Activated CD4-positive, CD25-positive, alpha-beta regulatory T cell (primary cell): ENCODE results near the gene FBXW2.
A peak's percentile ranks its signal among the peaks of the same experiment; 100 is the strongest.
"Not testable (repeated sequence)": the region's sequence is repeated elsewhere in the genome, so short reads cannot be mapped to it uniquely, and the experiment has no call there.

Experiments used
- DNase-seq, 4 experiments: peaks; one replicate each; lab custom pipeline; 2025; lab: John Stamatoyannopoulos, UW

FBXW2 gene

DNA sequence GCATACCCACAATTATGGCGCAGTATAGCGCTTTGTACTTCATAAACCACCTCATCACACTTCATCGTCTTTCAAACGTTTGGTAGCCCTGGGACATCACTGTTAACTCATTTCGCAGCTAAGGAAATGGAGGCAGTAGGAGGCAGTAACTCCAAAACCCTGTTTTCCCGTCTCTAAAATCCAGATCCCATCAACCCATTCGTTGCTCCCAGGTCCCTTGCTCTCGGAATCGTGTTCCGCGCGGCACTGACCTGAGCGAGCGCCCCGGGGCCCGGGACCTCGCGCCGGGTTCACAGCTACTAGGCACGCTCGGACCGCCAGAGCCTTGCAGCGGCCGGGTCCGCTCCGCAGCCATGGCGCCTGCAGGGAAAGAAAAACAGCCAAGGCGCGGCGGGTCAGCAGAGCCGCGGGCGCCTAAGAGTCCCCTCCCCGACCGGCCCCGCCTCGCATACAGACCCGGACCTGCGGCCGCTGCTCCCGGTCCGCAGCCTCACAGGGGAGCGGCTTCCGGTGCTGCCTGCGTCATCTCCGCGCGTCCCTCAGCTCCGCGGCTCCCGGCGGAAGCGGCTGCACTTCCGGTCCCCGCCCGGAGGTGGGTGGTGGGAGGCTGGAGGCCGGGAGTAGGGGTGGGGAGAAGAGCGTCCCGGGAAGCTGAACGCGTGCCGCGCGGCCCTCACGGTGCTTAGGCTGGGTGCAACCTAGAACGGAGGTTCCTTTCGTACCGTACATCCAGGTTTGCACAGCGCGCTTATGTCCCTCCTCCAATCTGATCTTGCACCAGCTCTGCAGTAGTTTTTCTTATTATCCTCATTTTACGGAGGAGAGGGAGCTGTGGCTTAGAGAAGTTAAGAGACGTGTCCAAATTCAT lies at the start of gene FBXW2:
TSS of gene FBXW2 (minus strand) at position 519 of the 868 bp plus-strand sequence. CDS start 5,158 bp downstream, outside the sequence.
- DNase-seq = peak; percentile 66 to 79 (median 72)

DNA sequence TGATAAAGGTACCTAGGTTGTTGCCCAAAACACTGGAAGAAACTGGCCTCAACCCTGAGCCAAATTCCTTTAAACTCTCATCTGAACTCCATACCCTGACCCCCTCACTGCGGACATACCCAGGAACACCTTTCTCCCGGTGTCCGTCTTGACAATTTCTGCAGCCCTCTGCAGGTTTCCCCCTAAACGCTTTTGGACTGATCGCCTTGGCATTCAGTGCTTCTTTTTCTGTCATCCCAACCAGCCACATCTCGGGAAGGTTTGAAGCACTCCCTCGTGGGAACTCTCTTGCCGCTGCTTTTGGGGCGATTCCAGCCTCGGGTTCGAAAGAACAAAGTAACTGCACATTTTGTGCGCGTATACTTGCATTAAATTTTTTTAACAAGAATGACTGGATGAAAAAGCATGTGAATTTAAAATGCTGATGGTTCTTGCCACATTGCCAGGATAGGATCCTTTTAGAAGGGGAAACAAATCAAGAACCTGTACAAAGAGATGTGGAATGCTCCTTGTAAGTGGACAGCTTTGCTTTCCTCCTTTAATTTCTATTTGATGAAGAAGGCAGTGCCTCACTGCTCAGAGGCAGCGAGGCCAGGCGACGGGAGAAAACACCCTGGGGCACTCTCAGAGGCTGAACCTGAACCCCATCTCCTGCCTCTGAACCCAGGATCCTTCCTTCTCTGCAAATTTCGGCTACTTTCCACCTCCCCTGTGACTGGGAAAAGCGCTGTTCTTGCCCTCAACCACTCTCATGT lies 48.9 kb upstream of the FBXW2 start:
- DNase-seq = no peak

DNA sequence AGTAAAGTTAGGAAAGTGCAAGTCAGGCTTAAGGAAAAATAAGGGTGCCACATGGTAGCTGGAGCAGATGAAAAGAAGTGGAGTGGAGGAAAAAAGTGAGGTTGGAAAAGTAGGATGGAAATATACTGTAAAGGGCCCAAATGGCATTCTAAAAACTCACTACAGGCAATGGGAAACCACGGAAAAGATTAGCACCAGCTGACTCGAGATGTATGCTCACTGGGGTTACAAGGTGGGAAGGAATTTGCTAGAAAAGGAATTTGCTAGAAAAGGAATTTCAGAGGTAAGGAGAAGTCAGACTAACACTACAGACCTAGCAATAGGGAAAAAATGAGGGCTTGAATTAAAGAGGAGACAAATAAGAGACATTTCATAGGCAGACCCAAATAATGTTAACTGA lies 45.9 kb upstream of the FBXW2 start:
- DNase-seq = no peak

DNA sequence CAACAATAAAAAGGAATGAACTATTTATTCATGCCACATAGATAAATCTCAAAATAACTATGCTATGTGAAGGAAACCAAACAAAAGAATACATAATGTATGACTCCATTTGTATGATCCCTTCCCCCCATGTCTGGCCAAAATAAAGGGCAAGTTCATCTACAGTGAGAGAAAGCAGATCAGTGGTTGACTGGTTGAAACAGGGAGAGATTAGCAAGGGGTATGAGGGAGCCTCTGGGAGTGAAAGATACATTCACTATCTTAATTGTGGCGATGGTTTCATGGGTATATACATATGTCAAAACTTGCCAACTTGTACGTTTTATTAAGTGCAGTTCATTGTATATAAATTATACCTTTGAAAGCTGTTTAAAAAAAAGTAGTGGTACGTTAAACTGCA lies 44.7 kb upstream of the FBXW2 start:
- DNase-seq = no peak

- no peak for DNase-seq
Observed at GRCh38 chr9:120833325-120833724, 40.1 kb upstream of the FBXW2 start.

- DNase-seq = no peak
Observed at GRCh38 chr9:120832807-120833206, 39.6 kb upstream of the FBXW2 start.

DNA sequence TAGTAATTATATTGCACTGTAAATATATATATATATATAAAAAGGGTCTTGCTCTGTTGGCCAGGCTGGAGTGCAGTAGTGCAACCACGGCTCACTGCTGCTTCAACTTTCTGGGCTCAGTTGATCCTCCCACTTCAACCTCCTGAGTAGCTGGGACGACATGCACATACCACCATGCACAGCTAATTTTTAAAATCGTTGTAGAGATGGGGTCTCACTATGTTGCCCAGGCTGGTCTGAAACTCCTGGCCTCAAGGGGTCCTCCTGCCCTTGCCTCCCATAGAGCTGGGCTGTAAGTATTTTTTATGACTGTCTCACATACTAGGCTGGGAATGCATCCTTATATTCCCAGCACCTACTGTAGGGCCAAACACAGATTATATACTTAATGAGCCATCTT lies 37.6 kb upstream of the FBXW2 start:
- no peak for DNase-seq

DNA sequence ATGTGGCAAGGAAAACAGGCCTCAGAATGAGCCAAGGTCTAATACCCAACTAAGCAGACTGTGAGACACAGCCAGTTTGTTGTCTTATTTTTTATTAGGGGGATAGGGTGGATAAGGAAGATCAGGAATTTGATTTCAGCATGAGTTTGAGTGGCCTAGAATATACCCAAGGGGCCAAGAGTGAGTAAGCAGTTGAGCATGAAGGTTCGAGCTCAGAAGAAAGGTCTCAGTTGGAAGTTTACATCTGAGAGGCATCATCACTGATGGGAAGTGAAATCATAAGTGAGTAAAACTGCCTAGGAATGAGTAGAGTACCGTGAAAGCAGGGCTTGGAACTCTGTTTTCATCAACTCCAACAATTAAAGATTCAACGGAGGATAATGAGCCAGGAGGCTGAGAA lies 36.9 kb upstream of the FBXW2 start:
- no peak for DNase-seq

- no peak for DNase-seq
Observed at GRCh38 chr9:120829650-120830049, 36.4 kb upstream of the FBXW2 start.

DNA sequence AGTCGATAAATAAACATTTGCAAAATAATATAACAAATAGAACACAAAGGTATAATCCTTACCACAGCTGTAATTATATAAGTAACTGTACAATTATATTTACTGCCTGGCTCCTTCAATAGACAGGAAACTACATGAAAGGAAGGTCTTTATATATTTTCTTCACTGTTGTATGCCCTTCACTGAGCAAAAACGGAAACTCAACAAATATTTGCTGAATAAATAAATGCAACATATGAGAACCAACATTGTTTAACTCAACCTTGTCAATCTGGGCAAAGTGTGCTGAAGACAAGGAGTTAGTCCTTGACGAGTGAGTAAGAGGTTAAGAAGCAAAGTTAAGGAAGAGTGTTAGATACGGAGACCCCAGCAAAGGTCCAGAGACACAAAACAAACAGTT lies 26.9 kb upstream of the FBXW2 start:
- DNase-seq = no peak

DNA sequence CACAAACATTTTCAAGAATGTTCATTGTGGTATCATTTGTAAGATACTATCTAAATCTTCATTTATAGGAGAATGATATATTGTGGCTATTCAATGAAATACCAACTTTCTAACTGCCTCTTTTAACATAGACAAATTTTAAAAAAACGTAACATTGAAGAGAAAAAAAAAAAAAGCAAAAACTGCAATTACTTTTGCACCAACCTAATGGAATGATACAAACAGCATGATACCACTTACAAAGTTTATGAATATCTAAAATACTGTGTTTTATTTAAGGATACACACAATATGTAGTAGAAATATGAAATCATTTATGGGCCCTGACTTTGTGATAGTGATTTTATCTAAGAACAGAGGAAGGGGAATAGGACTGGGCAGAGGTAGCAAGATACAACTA lies 25.4 kb upstream of the FBXW2 start:
- no peak for DNase-seq

DNA sequence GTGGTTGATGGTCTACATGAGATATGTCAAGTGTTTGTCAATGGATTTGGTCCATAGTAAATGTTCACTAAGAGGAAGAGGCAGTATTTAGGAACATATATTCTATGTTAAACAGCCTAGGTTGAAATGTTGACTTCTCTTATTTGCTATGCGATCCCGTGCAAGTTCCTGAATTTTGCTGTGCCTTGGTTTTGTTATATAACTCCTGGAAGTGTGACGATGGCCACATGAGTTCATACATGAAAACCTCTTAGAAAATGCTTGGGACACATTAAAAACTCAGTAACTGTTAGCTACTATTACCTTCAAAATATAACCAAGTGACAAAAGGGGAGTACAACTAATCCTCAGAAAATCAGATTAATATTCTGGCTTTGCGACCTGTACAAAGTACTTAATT lies 21.9 kb upstream of the FBXW2 start:
- no peak for DNase-seq

DNA sequence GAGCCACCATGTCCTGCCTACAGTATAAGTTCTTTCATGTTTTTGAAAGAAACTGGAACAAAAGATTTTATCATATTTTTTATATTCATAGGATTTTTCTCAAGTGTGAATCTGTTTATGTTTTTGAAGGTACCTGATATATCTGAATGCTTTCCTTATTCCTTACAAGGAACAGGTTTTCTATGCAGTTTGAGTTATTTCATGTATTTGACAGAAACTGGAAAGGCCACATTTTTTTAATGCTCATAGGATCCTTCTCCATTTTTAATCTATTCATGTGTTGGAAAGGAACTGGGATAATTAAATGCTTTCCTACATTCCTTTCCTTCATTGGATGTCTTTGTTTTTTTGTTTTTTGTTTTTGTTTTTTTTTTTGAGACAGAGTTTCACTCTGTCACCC lies 15.7 kb upstream of the FBXW2 start:
- no peak for DNase-seq

DNA sequence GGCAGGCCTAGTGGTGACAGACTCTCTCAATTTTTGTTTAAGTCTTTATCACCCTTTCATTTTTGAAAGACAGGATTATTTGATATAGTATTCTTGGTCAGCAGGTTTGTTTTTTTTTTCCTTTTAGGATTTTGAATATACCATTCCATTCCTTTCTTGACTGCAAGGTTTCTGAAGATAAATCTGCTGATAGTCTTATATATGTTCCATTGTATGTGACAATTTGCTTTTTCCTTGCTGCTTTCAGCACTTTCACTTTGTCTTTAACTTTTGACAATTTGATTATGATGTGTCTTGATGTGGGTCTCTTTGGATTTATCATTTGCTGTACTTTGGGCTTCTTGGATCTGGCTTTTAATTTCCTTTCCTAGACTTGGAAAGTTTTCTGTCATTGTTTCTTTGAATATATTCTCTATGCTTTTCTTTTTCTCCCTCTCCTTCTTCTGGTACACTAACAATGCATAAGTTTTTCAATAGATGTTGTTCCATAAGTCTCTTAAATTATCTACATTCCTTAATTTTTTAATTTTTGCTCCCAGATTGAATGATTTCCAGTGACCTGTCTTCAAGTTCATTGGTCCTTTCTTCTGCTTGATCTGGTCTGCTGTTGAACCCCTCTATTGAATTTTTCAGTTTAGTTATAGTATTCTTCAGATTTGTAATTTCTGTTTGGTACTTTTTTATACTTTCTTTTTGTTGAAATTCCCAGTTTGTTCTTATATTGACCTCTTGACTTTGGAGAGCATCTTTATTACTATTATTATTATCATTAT lies 14.6 kb upstream of the FBXW2 start:
- DNase-seq = no peak

DNA sequence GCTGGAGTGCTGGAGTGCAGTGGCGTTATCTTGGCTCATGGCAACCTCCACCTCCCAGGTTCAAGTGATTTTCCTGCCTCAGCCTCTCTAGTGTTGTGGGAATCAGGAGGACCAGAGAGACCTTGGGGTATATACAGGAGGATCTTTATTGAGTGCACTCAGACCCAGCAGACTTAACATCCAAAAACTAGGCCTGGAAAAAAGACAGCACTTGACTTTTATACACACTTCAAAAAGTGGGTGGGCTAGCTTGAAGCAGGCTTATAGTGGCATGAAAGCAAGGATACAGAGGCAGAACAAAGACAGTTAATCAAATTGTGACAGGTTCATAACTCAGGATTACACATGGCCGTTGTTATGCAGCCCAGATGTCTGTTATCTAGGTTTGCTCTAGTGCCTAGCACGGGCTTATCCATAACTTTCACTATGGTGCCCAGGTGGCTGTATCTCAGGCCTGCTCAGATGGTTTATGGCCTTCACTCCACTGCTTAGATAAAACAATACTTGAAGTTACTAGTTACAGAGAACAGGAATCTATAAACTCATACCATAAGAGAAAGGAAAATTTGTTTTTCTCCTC lies 11.7 kb upstream of the FBXW2 start:
- DNase-seq = not testable (repeated sequence)

GRCh38 chr9:120801441-120801840 lies 8.2 kb upstream of the FBXW2 start:
- no peak for DNase-seq

DNA sequence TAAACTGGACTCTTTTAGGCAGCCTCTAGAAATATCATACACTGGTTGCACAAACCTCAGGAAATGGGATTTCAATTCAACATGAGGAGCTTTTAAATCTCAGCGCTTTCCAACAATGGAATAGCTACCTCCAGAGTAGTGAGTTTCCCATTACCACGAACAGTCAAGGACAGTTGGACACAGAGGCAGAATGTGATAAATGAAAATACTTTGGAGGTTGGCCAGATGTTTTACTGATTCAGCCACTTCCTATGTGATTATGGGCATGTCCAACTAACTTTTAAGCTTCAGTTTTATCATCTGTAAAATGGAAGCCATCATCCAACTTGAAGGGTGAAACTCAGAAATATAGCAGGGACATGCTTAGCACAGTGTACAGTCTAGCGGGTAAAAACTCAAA lies 2.1 kb downstream of the FBXW2 start:
- no peak for DNase-seq

DNA sequence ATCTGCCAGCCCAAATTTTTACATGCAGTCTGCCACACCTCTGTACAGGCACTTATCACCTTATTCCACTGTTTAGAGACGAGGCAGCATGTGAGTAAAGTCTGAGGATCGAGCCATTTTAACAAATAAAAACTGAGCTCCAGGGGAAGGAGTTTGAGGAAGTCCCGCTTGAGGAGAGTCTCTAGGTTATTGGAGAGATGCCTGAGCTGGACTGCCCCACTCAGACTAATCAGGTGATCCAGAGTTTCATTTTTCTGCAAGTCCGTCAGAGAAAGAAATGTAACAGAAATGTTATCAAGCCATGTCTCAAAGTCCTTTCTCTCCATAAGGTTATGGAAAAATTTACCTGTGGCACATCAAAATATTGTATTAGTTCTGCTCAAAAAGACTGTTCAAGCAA lies 5.3 kb downstream of the FBXW2 start:
- no peak for DNase-seq

DNA sequence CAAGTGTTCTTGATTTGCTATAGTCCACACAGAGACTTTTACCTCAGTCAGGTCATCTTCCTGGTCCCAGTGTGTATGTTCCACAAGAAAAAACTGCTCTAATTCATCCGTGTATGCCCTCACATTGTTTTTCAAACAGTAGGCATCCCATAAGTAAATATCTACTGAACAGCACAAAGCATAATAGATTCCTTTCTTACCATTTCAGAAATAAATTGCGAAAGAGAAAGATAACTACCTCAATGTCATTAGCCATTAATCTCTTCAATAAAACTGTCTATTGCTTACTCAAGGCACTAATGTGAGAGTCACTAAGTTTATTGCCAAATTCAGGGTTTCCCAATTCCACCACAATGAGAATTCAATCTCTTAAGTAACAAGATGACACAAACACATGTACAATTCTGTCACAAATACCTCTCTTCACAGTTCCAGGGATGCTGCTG lies 9.6 kb downstream of the FBXW2 start:
- no peak for DNase-seq

DNA sequence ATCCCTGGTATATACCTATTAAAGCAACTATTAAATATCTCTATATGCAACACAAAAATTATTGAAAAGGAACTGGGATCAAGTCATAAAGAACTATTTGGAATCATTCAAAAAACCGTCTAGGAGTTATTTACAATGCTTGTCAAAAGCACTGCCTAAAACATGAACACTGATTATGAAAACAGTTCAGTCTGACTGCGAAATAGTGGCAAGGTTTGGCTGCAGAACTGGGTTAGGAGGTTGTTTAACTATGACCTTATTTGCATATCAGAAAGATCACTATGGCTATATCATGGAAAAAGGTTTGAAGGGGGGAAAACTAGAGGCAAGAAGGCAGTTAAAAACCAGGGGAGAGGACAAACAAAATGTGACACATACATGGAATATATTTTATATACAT lies 12.0 kb downstream of the FBXW2 start:
- no peak for DNase-seq

DNA sequence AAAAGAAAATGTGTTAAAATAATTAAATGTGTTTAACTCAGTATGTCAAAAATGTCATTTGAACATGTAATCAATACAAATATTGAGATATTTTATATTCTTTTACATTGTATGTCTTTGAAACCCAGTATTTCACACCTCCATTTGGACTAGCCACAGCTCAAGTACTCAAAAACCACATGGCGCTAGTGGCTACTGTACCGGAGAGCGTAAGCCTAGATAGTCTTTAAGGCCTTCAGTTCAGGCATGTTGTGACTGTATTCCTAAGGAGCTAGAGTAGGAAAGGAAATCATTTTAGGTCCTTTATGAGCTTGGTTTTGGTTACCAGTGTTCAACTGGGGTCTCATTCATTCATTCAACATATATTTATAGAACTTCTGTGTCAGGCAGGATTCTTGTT lies 12.8 kb downstream of the FBXW2 start:
- no peak for DNase-seq

DNA sequence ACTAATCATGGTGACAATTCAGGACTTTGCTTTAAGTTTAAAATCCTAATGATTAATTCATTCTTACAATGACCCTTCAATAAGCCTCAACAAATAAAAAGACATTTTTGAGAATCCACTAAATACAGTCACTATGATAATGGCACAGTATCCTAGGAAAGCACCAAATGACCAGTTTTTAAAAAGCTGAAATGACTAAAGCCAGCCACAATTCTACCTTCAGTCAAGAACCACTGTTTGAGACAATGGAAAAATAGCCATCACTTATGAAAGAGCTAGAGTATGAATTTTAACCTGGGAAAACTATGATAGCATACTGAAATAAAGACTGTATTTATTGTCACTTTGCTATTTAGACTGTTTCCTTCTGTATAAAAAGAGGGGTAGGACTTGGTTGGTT lies 14.0 kb downstream of the FBXW2 start:
- DNase-seq = no peak
